K562 (cell line): ENCODE results near the gene TENM3. TPM values are rescaled to one million over a fixed set of nuclear protein-coding genes. Genes with fewer than 3 reads are reported as not detected.

Source experiments
- ATAC-seq: fragments of 200-7000 bp; cut with Tn5 transposase; 3 replicates; pipeline ENCODE4 v1.9.1; 2020; ENCODE audit warnings: moderate library complexity
- BruUV-seq: library from RNA; stranded (reverse); fragments of 400-500 nt; replicated peaks from 2 replicates; lab custom pipeline; 2021; lab: Mats Ljungman, UMichigan
- CTCF ChIA-PET: fragments of 300-600 bp; formaldehyde crosslinking; extraction: SDS; loops from one replicate; lab custom pipeline; 2021; ENCODE audit warnings: low intra/inter-chr PET ratio; lab: Yijun Ruan, JAX
- POLR2A ChIA-PET: fragments of 300-600, 350-650 bp; sonication (Branson Sonifier 250); formaldehyde crosslinking; extraction: SDS; loops from one replicate; lab custom pipeline; 2021; ENCODE audit warnings: antibody characterized with exemption, inconsistent platforms; lab: Yijun Ruan, JAX
- DNase-seq, 4 experiments: peaks; one replicate each; pipeline versions ENCODE4 v3.0.0 to v3.0.0-alpha.2; 2011 to 2018; ENCODE audit warnings: low spot score in 3 of 4, mixed read lengths in 3 of 4; ENCODE audit errors: extremely low read depth in 1 of 4
- FAIRE-seq: peaks from 2 replicates; lab custom pipeline; 2011; peaks lifted over from hg19 to GRCh38; lab: Jason Lieb, UNC
- H2AFZ ChIP-seq: 2 replicates; pipeline ENCODE4 v1.6.0; 2011; ENCODE audit warnings: low read depth, low read length, control low read depth, inconsistent platforms
- H3K27ac ChIP-seq: fragments of 200-600 bp; 3 replicates; pipeline ENCODE4 v1.8.0; 2011; ENCODE audit warnings: low read depth, mild to moderate bottlenecking, control low read depth, inconsistent platforms, low read length, moderate library complexity, mixed read lengths; ENCODE audit errors: extremely low read depth
- H3K27me3 ChIP-seq, 2 experiments: fragments of 300-600 bp in 1 of 2; 2 replicates in 1 of 2; 3 replicates in 1 of 2; pipeline versions ENCODE4 v1.6.0 to v1.8.0; 2011; ENCODE audit warnings: inconsistent platforms in 2 of 2, low read length in 2 of 2, mild to moderate bottlenecking in 1 of 2, mixed read lengths in 1 of 2, moderate library complexity in 1 of 2; ENCODE audit not compliant: control insufficient read depth in 2 of 2, insufficient read depth in 2 of 2
- H3K36me3 ChIP-seq: fragments of 300-600 bp; 3 replicates; pipeline ENCODE4 v1.8.0; 2011; ENCODE audit warnings: mild to moderate bottlenecking, low read length, inconsistent platforms; ENCODE audit not compliant: control insufficient read depth, insufficient read depth
- H3K4me1 ChIP-seq, 2 experiments: fragments of 200-600 bp in 1 of 2; replicated peaks in 1 of 2; 2 replicates in 1 of 2; 3 replicates in 1 of 2; pipeline versions ENCODE4 v1.5.1 to v1.8.0; 2011; ENCODE audit warnings: inconsistent platforms in 2 of 2, low read length in 2 of 2, mild to moderate bottlenecking in 1 of 2, mixed read lengths in 1 of 2, moderate library complexity in 1 of 2; ENCODE audit not compliant: control insufficient read depth in 2 of 2, insufficient read depth in 2 of 2
- H3K4me2 ChIP-seq: 2 replicates; pipeline ENCODE4 v1.6.1; 2011; ENCODE audit warnings: low read length, control low read depth, inconsistent platforms, mixed read lengths; ENCODE audit not compliant: insufficient read depth
- H3K4me3 ChIP-seq: fragments of 200-600 bp; sonication (generic), shearing (Covaris generic); 2 replicates; pipeline ENCODE4 v1.5.1; 2016; ENCODE audit warnings: control low read depth, inconsistent platforms
- H3K79me2 ChIP-seq: fragments of 200-600 bp; 3 replicates; pipeline ENCODE4 v1.8.0; 2011; ENCODE audit warnings: low read length, inconsistent platforms; ENCODE audit not compliant: control insufficient read depth, insufficient read depth
- H3K9ac ChIP-seq, 2 experiments: 2 replicates each; pipeline versions ENCODE4 v1.6.0 to v1.6.1; 2011; ENCODE audit warnings: low read depth in 2 of 2, low read length in 2 of 2, control low read depth in 1 of 2, inconsistent platforms in 1 of 2, mild to moderate bottlenecking in 1 of 2, mixed read lengths in 1 of 2; ENCODE audit not compliant: insufficient read depth in 1 of 2
- H3K9me1 ChIP-seq: one replicate; pipeline ENCODE4 v1.6.0; 2011; ENCODE audit warnings: inconsistent platforms, mild to moderate bottlenecking, low read length, moderate library complexity; ENCODE audit not compliant: control insufficient read depth, insufficient read depth
- H3K9me3 ChIP-seq: replicated peaks from 2 replicates; pipeline ENCODE4 v1.5.1; 2011; ENCODE audit warnings: low read depth, low read length, inconsistent platforms; ENCODE audit not compliant: control insufficient read depth, insufficient read depth
- H4K20me1 ChIP-seq: replicated peaks from 2 replicates; pipeline ENCODE4 v1.6.1; 2011; ENCODE audit warnings: low read length, inconsistent platforms, mixed read lengths; ENCODE audit not compliant: control insufficient read depth, insufficient read depth
- CHD2 ChIP-seq: IDR thresholded peaks from 2 replicates; pipeline ENCODE4 v1.6.1; 2011; ENCODE audit warnings: low read depth, low read length
- CTCFL ChIP-seq: IDR thresholded peaks from 2 replicates; pipeline ENCODE4 v1.6.1; 2011; ENCODE audit warnings: borderline replicate concordance, low read depth, mild to moderate bottlenecking, moderate library complexity, low read length; ENCODE audit not compliant: insufficient read depth, poor library complexity, severe bottlenecking
- DLX4 ChIP-seq: fragments of 250-450 bp; sonication (Bioruptor Pico); IDR thresholded peaks from 2 replicates; pipeline ENCODE4 v1.6.1; 2021; ENCODE audit warnings: mild to moderate bottlenecking
- EGR1 ChIP-seq: fragments of 450-650 bp; conservative IDR thresholded peaks from 2 replicates; pipeline ENCODE4 v1.6.1; 2017; ENCODE audit warnings: mild to moderate bottlenecking
- ETV6 ChIP-seq, 3 experiments: fragments of 150-350 bp in 1 of 3; sonication (generic) in 1 of 3; formaldehyde crosslinking in 1 of 3; IDR thresholded peaks; 2 replicates each; pipeline versions ENCODE4 v1.6.1 to v1.8.0; 2014 to 2022; ENCODE audit warnings: borderline replicate concordance in 2 of 3, low read depth in 2 of 3, antibody characterized with exemption in 1 of 3, low read length in 1 of 3, mild to moderate bottlenecking in 1 of 3, missing genetic modification reagents in 1 of 3
- GABPB2 ChIP-seq: fragments of 250-450 bp; sonication (Bioruptor Pico); conservative IDR thresholded peaks from 2 replicates; pipeline ENCODE4 v1.5.1; 2021; ENCODE audit warnings: mild to moderate bottlenecking
- HDGF ChIP-seq: fragments of 450-650 bp; IDR thresholded peaks from 2 replicates; pipeline ENCODE4 v1.6.1; 2016
- ID3 ChIP-seq, 2 experiments: fragments of 250-450 bp in 1 of 2; fragments of 450-650 bp in 1 of 2; sonication (Bioruptor Pico) in 1 of 2; IDR thresholded peaks; 2 replicates each; pipeline versions ENCODE4 v1.6.1 to v1.8.0; 2016 to 2021; ENCODE audit warnings: mild to moderate bottlenecking in 2 of 2, moderate library complexity in 2 of 2, missing compliant biosample characterization in 1 of 2, missing genetic modification characterization in 1 of 2
- IFI16 ChIP-seq: fragments of 250-450 bp; sonication (Bioruptor Pico); IDR thresholded peaks from 2 replicates; pipeline ENCODE4 v2.1.2; 2022; ENCODE audit warnings: mild to moderate bottlenecking, inconsistent platforms
- ILK ChIP-seq: fragments of 450-650 bp; IDR thresholded peaks from 2 replicates; pipeline ENCODE4 v1.6.1; 2016; ENCODE audit warnings: missing genetic modification characterization, low read depth, mild to moderate bottlenecking, missing compliant biosample characterization, moderate library complexity, borderline replicate concordance
- NR2F6 ChIP-seq: fragments of 450-650 bp; formaldehyde crosslinking; IDR thresholded peaks from 2 replicates; pipeline ENCODE4 v1.4.0; 2020; ENCODE audit warnings: mild to moderate bottlenecking
- POLR2AphosphoS5 ChIP-seq: IDR thresholded peaks from 2 replicates; pipeline ENCODE4 v1.6.1; 2011; ENCODE audit warnings: mild to moderate bottlenecking, low read depth, low read length, moderate library complexity; ENCODE audit not compliant: control insufficient read depth, insufficient read depth
- SMAD4 ChIP-seq: fragments of 250-450 bp; sonication (Bioruptor Pico); conservative IDR thresholded peaks from 2 replicates; pipeline ENCODE4 v1.8.0; 2021; ENCODE audit warnings: inconsistent platforms, mild to moderate bottlenecking, moderate library complexity
- TARDBP ChIP-seq: fragments of 450-650 bp; IDR thresholded peaks from 2 replicates; pipeline ENCODE4 v1.6.1; 2016
- TRIM24 ChIP-seq, 2 experiments: fragments of 450-650 bp; IDR thresholded peaks; 2 replicates each; pipeline ENCODE4 v1.6.1; 2016
- TRIM28 ChIP-seq: fragments of 450-650 bp; IDR thresholded peaks from 2 replicates; pipeline ENCODE4 v1.6.1; 2017
- ZNF511 ChIP-seq: sonication (generic); formaldehyde crosslinking; IDR thresholded peaks from 2 replicates; pipeline ENCODE4 v1.8.0; 2022; ENCODE audit warnings: mild to moderate bottlenecking, missing genetic modification reagents
- WGBS: fragments of 100-300 bp; shearing (Covaris generic); methylation state at CpG from one replicate; pipeline ENCODE4 v1.1.6; 2016; ENCODE audit warnings: low coverage, mixed read lengths; ENCODE audit not compliant: insufficient coverage; ENCODE audit errors: missing lambda C conversion rate; 5-methylcytosine and 5-hydroxymethylcytosine counted together
- in situ Hi-C: fragments of 300-500 bp; cut with MboI; formaldehyde crosslinking; loops from 4 replicates; pipeline ENCODE4 v1.15.0; 2018; ENCODE audit warnings: inconsistent platforms, mixed read lengths
- intact Hi-C: fragments of 100-400 bp; cut with micrococcal nuclease; formaldehyde crosslinking; loops from 2 replicates; pipeline ENCODE4 v1.14.2; 2022
- polyA plus RNA-seq, 8 experiments: library from polyadenylated mRNA; depleted of rRNA in 4 of 8; stranded (reverse) in 5 of 8; unstranded in 3 of 8; fragments of >200 nt; fragmentation: Nextera tagmentation in 2 of 8; fragmentation: Illumina TruSeq in 1 of 8; extraction: Ambion mirVana in 2 of 8; extraction: Trizol in 1 of 8; gene quantifications; 2 replicates each; pipeline versions ENCODE4 v1.2.1 to v1.2.3, GENCODE V29; 2011 to 2014; ENCODE audit warnings: inconsistent platforms in 1 of 8, missing spikeins in 1 of 8
- total RNA-seq, 7 experiments: library from RNA; depleted of rRNA in 6 of 7; stranded (reverse); fragments of >200 nt in 6 of 7; fragmentation: Illumina TruSeq in 2 of 7; extraction: Trizol in 2 of 7; gene quantifications; 2 replicates each; pipeline versions ENCODE4 v1.2.1 to v1.2.3, GENCODE V29; 2011 to 2021; ENCODE audit warnings: low replicate concordance in 1 of 7

TENM3 gene
- total and polyA plus RNA-seq, 9 of the 15 experiments (the other 6 are each of a cell fraction or from before 2014, with no cell fraction given), result 0.01 to 0.02 TPM; not detected in 7

GRCh38 chr4:182538031-182538430 is 294.8 kb downstream of the TENM3 start (continued):
- TF ChIP-seq GABPB2 (CRISPR knock-in tag) (no peak), ETV6 (IDR thresholded peaks at IDR 0.05; ENCODE audit: borderline replicate concordance in 1 of 2, low read depth in 2 of 2, low read length in 1 of 2) (no peak), ETV6 (CRISPR knock-in tag; IDR thresholded peaks at IDR 0.05; ENCODE audit: borderline replicate concordance) (no peak), HDGF (no peak)

- CTCF ChIA-PET, result no interaction called here
- H4K20me1 ChIP-seq, result no peaks in the 10 kb centered on the region
- no peaks in the 10 kb centered on the region for H3K36me3 ChIP-seq
- H3K9me1 ChIP-seq, result no peaks in the 10 kb centered on the region
- H3K4me2 ChIP-seq, result no peak overlapping the region
- BruUV-seq, result no TSS peak
- intact Hi-C loops, result no loop called here
- H3K9me3 ChIP-seq, result no peaks in the 10 kb centered on the region
- H3K27ac ChIP-seq, result no peak overlapping the region
- POLR2A ChIA-PET, result no interaction called here
- ATAC-seq (no peak), DNase-seq (no peak), FAIRE-seq (no peak)
- no peak for TF ChIP-seq IFI16 (CRISPR knock-in tag)
- no peak for TF ChIP-seq TARDBP
- TF ChIP-seq CHD2, result no peak
- TF ChIP-seq CTCFL, result no peak
- no peak for TF ChIP-seq TRIM24 (IDR thresholded peaks at IDR 0.05)
- no peak for TF ChIP-seq ID3 (CRISPR knock-in tag; IDR thresholded peaks at IDR 0.05)
- no peak for TF ChIP-seq ID3 (tag; IDR thresholded peaks at IDR 0.05)
- no peak for TF ChIP-seq SMAD4 (CRISPR knock-in tag)
- no peak for TF ChIP-seq EGR1
- no peak for TF ChIP-seq POLR2AphosphoS5
- TF ChIP-seq TRIM28, result no peak
- no peak for TF ChIP-seq ILK (tag)
- TF ChIP-seq ZNF511 (CRISPR knock-in tag), result no peak
- TF ChIP-seq DLX4 (CRISPR knock-in tag), result no peak
- TF ChIP-seq NR2F6 (CRISPR knock-in tag), result no peak
- no peaks in the 10 kb centered on the region for H3K27me3 ChIP-seq
- in situ Hi-C loops, result no loop called here
- H2AFZ ChIP-seq, result no peak overlapping the region
- WGBS, result 5% methylated on average over 8 of the region's 8 CpGs
- H3K79me2 ChIP-seq, result no peaks in the 10 kb centered on the region
- no peak overlapping the region for H3K9ac ChIP-seq
- H3K4me1 ChIP-seq, result no peaks in the 10 kb centered on the region
- H3K4me3 ChIP-seq, result no peak overlapping the region
These were observed 297.3 kb downstream of the TENM3 start for GRCh38 chr4:182540496-182540895.
